GM19025 (cell line): ENCODE results near the gene PREP.

Source experiments
- ATAC-seq: cut with Tn5 transposase; IDR thresholded peaks from one replicate; pipeline ENCODE4 v1.9.1; 2021; ENCODE audit warnings: mild to moderate bottlenecking, low read depth, moderate library complexity; ENCODE audit not compliant: unreplicated experiment

The PREP gene

GRCh38 chr6:105398859-105399258 lies 4.0 kb downstream of the PREP start:
- no peak for ATAC-seq

- no peak for ATAC-seq
Measured at GRCh38 chr6:105397987-105398386, 4.9 kb downstream of the PREP start.

- ATAC-seq = no peak
Measured at GRCh38 chr6:105391705-105392104, 11.2 kb downstream of the PREP start.

GRCh38 chr6:105389543-105389942 lies 13.3 kb downstream of the PREP start:
- ATAC-seq = no peak

GRCh38 chr6:105388392-105388791 lies 14.5 kb downstream of the PREP start:
- no peak for ATAC-seq

- ATAC-seq = no peak
Measured at GRCh38 chr6:105384004-105384403, 18.9 kb downstream of the PREP start.

- no peak for ATAC-seq
Measured at GRCh38 chr6:105382958-105383357, 19.9 kb downstream of the PREP start.

GRCh38 chr6:105382496-105382895 lies 20.4 kb downstream of the PREP start:
- no peak for ATAC-seq

- no peak for ATAC-seq
Measured at GRCh38 chr6:105380634-105381033, 22.2 kb downstream of the PREP start.

- no peak for ATAC-seq
Measured at GRCh38 chr6:105375797-105376196, 27.1 kb downstream of the PREP start.

GRCh38 chr6:105374010-105374420 lies 28.9 kb downstream of the PREP start:
- no peak for ATAC-seq

GRCh38 chr6:105373481-105373880 lies 29.4 kb downstream of the PREP start:
- no peak for ATAC-seq

GRCh38 chr6:105372849-105373182 lies 30.1 kb downstream of the PREP start:
- ATAC-seq = no peak

GRCh38 chr6:105372142-105372848 lies 30.6 kb downstream of the PREP start:
- ATAC-seq = no peak

GRCh38 chr6:105370351-105370750 lies 32.5 kb downstream of the PREP start:
- no peak for ATAC-seq

GRCh38 chr6:105369145-105369544 lies 33.7 kb downstream of the PREP start:
- no peak for ATAC-seq

- ATAC-seq = no peak
Measured at GRCh38 chr6:105364243-105364642, 38.6 kb downstream of the PREP start.

GRCh38 chr6:105363100-105363754 lies 39.7 kb downstream of the PREP start:
- no peak for ATAC-seq

GRCh38 chr6:105359419-105360370 lies 43.2 kb downstream of the PREP start:
- ATAC-seq = no peak

GRCh38 chr6:105357165-105357564 lies 45.7 kb downstream of the PREP start:
- no peak for ATAC-seq

GRCh38 chr6:105352037-105352617 lies 50.8 kb downstream of the PREP start:
- no peak for ATAC-seq
